ENCODE data around the gene SCN1B. TPM values are rescaled to one million over a fixed set of nuclear protein-coding genes. Genes with fewer than 3 reads are reported as not detected.

SCN1B gene
- total RNA-seq, 2 experiments from 2014 or later = 1.4 to 2.3 TPM

GRCh38 chr19:35087393-35087792, 57.1 kb downstream of the SCN1B start:
- H3K27me3 Mint-ChIP-seq = peaks cover 12% of the 10 kb centered on the region
- no peaks in the 10 kb centered on the region for H3K36me3 ChIP-seq (ENCODE audit: insufficient read depth, low read length)
- H3K4me1 ChIP-seq (ENCODE audit: insufficient read depth, low read length) = peaks cover 15% of the 10 kb centered on the region
- peaks cover 5% of the 10 kb centered on the region for H3K4me1 Mint-ChIP-seq (ENCODE audit: low read depth)
- DNase-seq (no peak), ATAC-seq (ENCODE audit: poor library complexity) (no peak)
- H3K9me3 Mint-ChIP-seq = no peaks in the 10 kb centered on the region
- H3K36me3 Mint-ChIP-seq (ENCODE audit: low read depth) = no peaks in the 10 kb centered on the region
- ChIA-PET POLR2A (interaction anchor here (0.7 kb wide), 1 partner anchor 182 kb away, joined by 3 read pairs; no protein-coding TSS in a partner anchor), CTCF (interaction anchor here (1.2 kb wide), 1 partner anchor 21 kb away, joined by 3 read pairs; no protein-coding TSS in a partner anchor)
- no peak overlapping the region for H3K27ac Mint-ChIP-seq
- intact Hi-C loops (cut with DNase I, micrococcal nuclease) = no loop called here
- H3K9me3 ChIP-seq (ENCODE audit: control insufficient read depth in 1 of 2, insufficient read depth in 1 of 2, low read length in 2 of 2) = no peaks in the 10 kb centered on the region
- no peak for TF ChIP-seq CTCF (IDR thresholded peaks at IDR 0.05)
- no peak overlapping the region for H3K4me3 Mint-ChIP-seq
- no peak overlapping the region for H3K27ac ChIP-seq (ENCODE audit: low read depth in 1 of 2, low read length in 2 of 2)
- no peak overlapping the region for H3K4me3 ChIP-seq (ENCODE audit: low read length)
- H3K27me3 ChIP-seq (ENCODE audit: control insufficient read depth in 1 of 2, insufficient read depth in 2 of 2, low read length in 2 of 2) = peaks cover 10 to 11% of the 10 kb centered on the region in 2 experiments

- no peaks in the 10 kb centered on the region for H3K9me3 ChIP-seq (ENCODE audit: control insufficient read depth in 1 of 2, insufficient read depth in 1 of 2, low read length in 2 of 2)
- no peak overlapping the region for H3K27ac ChIP-seq (ENCODE audit: low read depth in 1 of 2, low read length in 2 of 2)
- ATAC-seq (ENCODE audit: poor library complexity) (no peak), DNase-seq (no peak)
- ChIA-PET POLR2A (no interaction called here), CTCF (no interaction called here)
- H3K36me3 Mint-ChIP-seq (ENCODE audit: low read depth) = no peaks in the 10 kb centered on the region
- H3K27me3 Mint-ChIP-seq = peaks cover 12% of the 10 kb centered on the region
- H3K4me1 ChIP-seq (ENCODE audit: insufficient read depth, low read length) = peaks cover 15% of the 10 kb centered on the region
- TF ChIP-seq CTCF (IDR thresholded peaks at IDR 0.05) = no peak
- H3K27ac Mint-ChIP-seq = no peak overlapping the region
- no peaks in the 10 kb centered on the region for H3K9me3 Mint-ChIP-seq
- no peak overlapping the region for H3K4me3 ChIP-seq (ENCODE audit: low read length)
- peaks cover 5% of the 10 kb centered on the region for H3K4me1 Mint-ChIP-seq (ENCODE audit: low read depth)
- H3K36me3 ChIP-seq (ENCODE audit: insufficient read depth, low read length) = no peaks in the 10 kb centered on the region
- intact Hi-C loops (cut with DNase I, micrococcal nuclease) = no loop called here
- no peak overlapping the region for H3K4me3 Mint-ChIP-seq
- peaks cover 10 to 11% of the 10 kb centered on the region in 2 experiments for H3K27me3 ChIP-seq (ENCODE audit: control insufficient read depth in 1 of 2, insufficient read depth in 2 of 2, low read length in 2 of 2)
Observed at GRCh38 chr19:35088131-35088913, 58.1 kb downstream of the SCN1B start.

GRCh38 chr19:35089554-35089953, 59.3 kb downstream of the SCN1B start:
- Histone ChIP-seq H3K36me3 (ENCODE audit: insufficient read depth, low read length) (no peaks in the 10 kb centered on the region), H3K9me3 (ENCODE audit: control insufficient read depth in 1 of 2, insufficient read depth in 1 of 2, low read length in 2 of 2) (no peaks in the 10 kb centered on the region), H3K27ac (ENCODE audit: low read depth in 1 of 2, low read length in 2 of 2) (no peak overlapping the region), H3K4me3 (ENCODE audit: low read length) (no peak overlapping the region), H3K4me1 (ENCODE audit: insufficient read depth, low read length) (peaks cover 15% of the 10 kb centered on the region), H3K27me3 (ENCODE audit: control insufficient read depth in 1 of 2, insufficient read depth in 2 of 2, low read length in 2 of 2) (peaks cover 10 to 11% of the 10 kb centered on the region in 2 experiments)
- DNase-seq (no peak), ATAC-seq (ENCODE audit: poor library complexity) (no peak)
- Mint-ChIP-seq H3K27ac (no peak overlapping the region), H3K4me3 (no peak overlapping the region), H3K4me1 (ENCODE audit: low read depth) (peaks cover 5% of the 10 kb centered on the region), H3K36me3 (ENCODE audit: low read depth) (no peaks in the 10 kb centered on the region), H3K9me3 (no peaks in the 10 kb centered on the region), H3K27me3 (peaks cover 12% of the 10 kb centered on the region)
- ChIA-PET POLR2A (no interaction called here), CTCF (interaction anchor here (1.8 kb wide), 1 partner anchor 23 kb away, joined by 5 read pairs; no protein-coding TSS in a partner anchor)
- intact Hi-C loops (cut with DNase I, micrococcal nuclease) = no loop called here
- no peak for TF ChIP-seq CTCF (IDR thresholded peaks at IDR 0.05)

Other genes with a start within 250 kb of the SCN1B start
- 1 to 10 TPM in 1 of 2 experiments, under 1 TPM in 1; 0.84 to 1.1 TPM for gene ZNF30, start 103.6 kb upstream of the SCN1B start, total RNA-seq
- gene ZNF792, start 66.2 kb upstream of the SCN1B start, total RNA-seq = 1 to 10 TPM; 6.8 to 8.9 TPM
- 100 to 1,000 TPM; 221 to 229 TPM for gene GRAMD1A, start 30.1 kb upstream of the SCN1B start, total RNA-seq
- not detected for gene HPN, start 11.3 kb downstream of the SCN1B start, total RNA-seq
- not detected for gene FXYD3, start 85.4 kb downstream of the SCN1B start, total RNA-seq
- under 1 TPM; 0.69 to 0.70 TPM for gene LGI4, start 104.6 kb downstream of the SCN1B start, total RNA-seq
- gene FXYD1, start 108.4 kb downstream of the SCN1B start, total RNA-seq = 1 to 10 TPM; 2.1 to 2.4 TPM
- 10 to 100 TPM; 15.3 to 15.6 TPM for gene FXYD7, start 112.8 kb downstream of the SCN1B start, total RNA-seq
- 100 to 1,000 TPM; 587 to 615 TPM for gene FXYD5, start 124.3 kb downstream of the SCN1B start, total RNA-seq
- not detected for gene FAM187B, start 198.3 kb downstream of the SCN1B start, total RNA-seq
- 10 to 100 TPM; 45.0 to 47.9 TPM for gene LSR, start 218.5 kb downstream of the SCN1B start, total RNA-seq
- 100 to 1,000 TPM; 335 to 344 TPM for gene USF2, start 238.5 kb downstream of the SCN1B start, total RNA-seq